Astrocyte (in vitro differentiated cells and primary cell): ENCODE data around the gene FOXE3. TPM values are rescaled to one million over a fixed set of nuclear protein-coding genes. Genes with fewer than 3 reads are reported as not detected.

Experiments used
- DNase-seq: peaks from one replicate; pipeline ENCODE4 v3.0.0-alpha.2; 2010; ENCODE audit warnings: low read depth
- FAIRE-seq: peaks from 2 replicates; lab custom pipeline; 2011; peaks lifted over from hg19 to GRCh38; lab: Jason Lieb, UNC
- H2AFZ ChIP-seq: 2 replicates; pipeline ENCODE4 v1.6.0; 2012; ENCODE audit warnings: low read depth, low read length, inconsistent platforms
- H3K27ac ChIP-seq: 2 replicates; pipeline ENCODE4 v1.5.1; 2011; ENCODE audit warnings: low read depth, low read length, inconsistent platforms
- H3K27me3 ChIP-seq: 2 replicates; pipeline ENCODE4 v1.6.0; 2011; ENCODE audit warnings: low read length, inconsistent platforms; ENCODE audit not compliant: insufficient read depth
- H3K36me3 ChIP-seq: 2 replicates; pipeline ENCODE4 v1.5.1; 2011; ENCODE audit warnings: low read length, inconsistent platforms; ENCODE audit not compliant: insufficient read depth
- H3K4me1 ChIP-seq: 2 replicates; pipeline ENCODE4 v1.5.1; 2011; ENCODE audit warnings: low read length, inconsistent platforms; ENCODE audit not compliant: insufficient read depth
- H3K4me2 ChIP-seq: 2 replicates; pipeline ENCODE4 v1.6.0; 2012; ENCODE audit warnings: low read length, inconsistent platforms
- H3K4me3 ChIP-seq: 2 replicates; pipeline ENCODE4 v1.5.1; 2011; ENCODE audit warnings: low read depth, mild to moderate bottlenecking, low read length, inconsistent platforms; ENCODE audit not compliant: insufficient read depth
- H3K79me2 ChIP-seq: 2 replicates; pipeline ENCODE4 v1.6.0; 2012; ENCODE audit warnings: mild to moderate bottlenecking, low read length, inconsistent platforms; ENCODE audit not compliant: insufficient read depth
- H3K9ac ChIP-seq: 2 replicates; pipeline ENCODE4 v1.6.0; 2012; ENCODE audit warnings: mild to moderate bottlenecking, low read length, inconsistent platforms
- H3K9me3 ChIP-seq: 2 replicates; pipeline ENCODE4 v1.5.1; 2012; ENCODE audit warnings: low read depth, mild to moderate bottlenecking, low read length, inconsistent platforms; ENCODE audit not compliant: insufficient read depth
- H4K20me1 ChIP-seq: 2 replicates; pipeline ENCODE4 v1.6.0; 2012; ENCODE audit warnings: low read length, inconsistent platforms; ENCODE audit not compliant: insufficient read depth
- H3K27ac Mint-ChIP-seq: one replicate; pipeline ENCODE4 v1.8.0; 2021; ENCODE audit warnings: mild to moderate bottlenecking, mixed read lengths; ENCODE audit not compliant: unreplicated experiment
- H3K27me3 Mint-ChIP-seq: one replicate; pipeline ENCODE4 v1.8.0; 2021; ENCODE audit warnings: low read depth, mixed read lengths; ENCODE audit not compliant: unreplicated experiment
- H3K36me3 Mint-ChIP-seq: one replicate; pipeline ENCODE4 v1.8.0; 2021; ENCODE audit warnings: low read depth, mixed read lengths; ENCODE audit not compliant: unreplicated experiment
- H3K4me1 Mint-ChIP-seq: one replicate; pipeline ENCODE4 v1.8.0; 2021; ENCODE audit warnings: low read depth, mixed read lengths; ENCODE audit not compliant: unreplicated experiment
- H3K4me3 Mint-ChIP-seq: one replicate; pipeline ENCODE4 v1.8.0; 2021; ENCODE audit warnings: mild to moderate bottlenecking, moderate library complexity, mixed read lengths; ENCODE audit not compliant: unreplicated experiment
- H3K9me3 Mint-ChIP-seq: one replicate; pipeline ENCODE4 v1.8.0; 2021; ENCODE audit warnings: mild to moderate bottlenecking, mixed read lengths; ENCODE audit not compliant: unreplicated experiment
- CTCF ChIP-seq: IDR thresholded peaks from 2 replicates; pipeline ENCODE4 v1.5.1; 2011; ENCODE audit warnings: low read depth, mild to moderate bottlenecking, inconsistent platforms, low read length, moderate library complexity; ENCODE audit not compliant: insufficient read depth
- EZH2 ChIP-seq: IDR thresholded peaks from 2 replicates; pipeline ENCODE4 v1.6.1; 2012; ENCODE audit warnings: mild to moderate bottlenecking, low read length, inconsistent platforms; ENCODE audit not compliant: insufficient read depth
- total RNA-seq: library from RNA; stranded (reverse); gene quantifications from 2 replicates; pipeline ENCODE4 v1.2.1, GENCODE V29; 2021

FOXE3 gene
- total RNA-seq, 1 donor from 2014 or later, result 0.14 TPM

GRCh38 chr1:47395433-47395832 lies 20.7 kb upstream of the FOXE3 start:
- Mint-ChIP-seq H3K4me3 (no peak overlapping the region), H3K9me3 (no peaks in the 10 kb centered on the region), H3K27ac (no peak overlapping the region), H3K4me1 (no peaks in the 10 kb centered on the region), H3K27me3 (peaks cover 61% of the 10 kb centered on the region), H3K36me3 (no peaks in the 10 kb centered on the region)
- TF ChIP-seq EZH2 (no peak), CTCF (no peak)
- Histone ChIP-seq H3K4me1 (no peaks in the 10 kb centered on the region), H3K4me2 (no peak overlapping the region), H3K27ac (no peak overlapping the region), H3K36me3 (no peaks in the 10 kb centered on the region), H2AFZ (no peak overlapping the region), H3K79me2 (no peaks in the 10 kb centered on the region), H3K9ac (no peak overlapping the region), H3K9me3 (no peaks in the 10 kb centered on the region), H4K20me1 (no peaks in the 10 kb centered on the region), H3K27me3 (peaks cover 8% of the 10 kb centered on the region), H3K4me3 (no peak overlapping the region)
- FAIRE-seq (no peak), DNase-seq (no peak)

GRCh38 chr1:47396671-47397196 lies 19.4 kb upstream of the FOXE3 start:
- DNase-seq (no peak), FAIRE-seq (no peak)
- Histone ChIP-seq H3K79me2 (no peaks in the 10 kb centered on the region), H3K9ac (no peak overlapping the region), H3K4me2 (no peak overlapping the region), H3K27me3 (peaks cover 12% of the 10 kb centered on the region), H3K4me3 (no peak overlapping the region), H3K9me3 (no peaks in the 10 kb centered on the region), H4K20me1 (no peaks in the 10 kb centered on the region), H3K4me1 (no peaks in the 10 kb centered on the region), H3K36me3 (no peaks in the 10 kb centered on the region), H2AFZ (no peak overlapping the region), H3K27ac (no peak overlapping the region)
- H3K27ac Mint-ChIP-seq, result no peak overlapping the region
- no peak overlapping the region for H3K4me3 Mint-ChIP-seq
- H3K9me3 Mint-ChIP-seq, result no peaks in the 10 kb centered on the region
- no peak for TF ChIP-seq CTCF
- no peak for TF ChIP-seq EZH2
- no peaks in the 10 kb centered on the region for H3K36me3 Mint-ChIP-seq
- H3K4me1 Mint-ChIP-seq, result no peaks in the 10 kb centered on the region
- peaks cover 65% of the 10 kb centered on the region for H3K27me3 Mint-ChIP-seq

GRCh38 chr1:47399138-47399845 lies 16.8 kb upstream of the FOXE3 start:
- no peak overlapping the region for H3K4me2 ChIP-seq
- Mint-ChIP-seq H3K36me3 (no peaks in the 10 kb centered on the region), H3K27me3 (peaks cover 76% of the 10 kb centered on the region), H3K4me3 (no peak overlapping the region), H3K27ac (no peak overlapping the region), H3K9me3 (peaks cover 2% of the 10 kb centered on the region), H3K4me1 (no peaks in the 10 kb centered on the region)
- no peaks in the 10 kb centered on the region for H4K20me1 ChIP-seq
- H3K79me2 ChIP-seq, result no peaks in the 10 kb centered on the region
- peaks cover 13% of the 10 kb centered on the region for H3K27me3 ChIP-seq
- no peaks in the 10 kb centered on the region for H3K4me1 ChIP-seq
- TF ChIP-seq CTCF (no peak), EZH2 (no peak)
- no peak overlapping the region for H2AFZ ChIP-seq
- no peaks in the 10 kb centered on the region for H3K36me3 ChIP-seq
- no peak for DNase-seq
- H3K4me3 ChIP-seq, result no peak overlapping the region
- FAIRE-seq, result no peak
- H3K9me3 ChIP-seq, result no peaks in the 10 kb centered on the region
- no peak overlapping the region for H3K27ac ChIP-seq
- H3K9ac ChIP-seq, result no peak overlapping the region
